AG10803 (cell line): ENCODE results near the gene OR10AD1.
"Not testable (repeated sequence)": the region's sequence is repeated elsewhere in the genome, so short reads cannot be mapped to it uniquely, and the experiment has no call there.

Source experiments
- DNase-seq: peaks from one replicate; pipeline ENCODE4 v3.0.0; 2010; ENCODE audit warnings: low read depth
- H3K4me3 ChIP-seq: 2 replicates; pipeline ENCODE4 v1.5.1; 2011; ENCODE audit warnings: mild to moderate bottlenecking, low read length, control low read depth
- CTCF ChIP-seq: conservative IDR thresholded peaks from 2 replicates; pipeline ENCODE4 v1.5.1; 2011; ENCODE audit warnings: mild to moderate bottlenecking, low read length, control low read depth, inconsistent platforms

Gene OR10AD1

GRCh38 chr12:48203192-48203591, at the start of gene OR10AD1:
OR10AD1 (minus strand) TSS chr12:48203292; CDS start chr12:48203292, 0 bp downstream.
- no peak for TF ChIP-seq CTCF
- DNase-seq = no peak
- no peak within 1 kb of the TSS for H3K4me3 ChIP-seq

GRCh38 chr12:48247181-48247966, 44.3 kb upstream of the OR10AD1 start:
- no peak for TF ChIP-seq CTCF
- DNase-seq = no peak
- H3K4me3 ChIP-seq = no peak overlapping the region

GRCh38 chr12:48237162-48237561, 34.1 kb upstream of the OR10AD1 start:
- H3K4me3 ChIP-seq = no peak overlapping the region
- no peak for TF ChIP-seq CTCF
- DNase-seq = no peak

- DNase-seq = no peak
- H3K4me3 ChIP-seq = no peak overlapping the region
Measured at GRCh38 chr12:48235796-48236333, 32.8 kb upstream of the OR10AD1 start.

DNA sequence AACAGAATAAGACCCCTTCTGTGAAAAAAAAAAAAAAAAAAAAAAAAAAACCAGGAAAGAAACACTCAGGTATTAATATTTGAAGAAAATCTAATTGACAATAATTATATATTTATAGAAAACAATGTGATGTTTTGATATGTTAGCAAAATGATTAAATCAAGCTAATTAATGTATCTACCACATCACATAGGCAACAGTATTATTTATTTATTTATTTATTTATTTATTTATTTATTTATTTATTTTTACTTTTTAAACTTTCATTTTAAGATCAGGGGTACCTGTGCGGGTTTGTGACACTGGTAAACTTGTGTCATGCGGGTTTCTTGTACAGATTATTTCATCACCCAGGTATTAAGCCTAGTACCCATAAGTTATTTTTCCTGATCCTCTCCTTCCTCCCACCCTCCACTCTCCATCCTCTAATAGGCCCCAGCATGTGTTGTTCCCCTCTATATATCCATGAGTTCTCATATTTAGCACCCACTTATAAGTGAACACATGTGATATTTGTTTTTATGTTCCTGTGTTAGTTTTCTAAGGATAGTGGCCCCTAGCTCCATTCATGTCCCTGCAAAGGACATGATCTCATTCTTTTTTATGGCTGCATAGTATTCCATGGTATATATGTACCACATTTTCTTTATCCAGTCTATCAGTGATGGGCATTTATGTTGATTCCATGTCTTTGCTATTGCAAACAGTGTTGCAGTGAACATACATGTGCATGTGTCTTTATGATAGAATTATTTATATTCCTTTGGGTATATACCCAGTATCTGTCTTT, 28.3 kb upstream of the OR10AD1 start:
- H3K4me3 ChIP-seq, DNase-seq: not testable (repeated sequence)

More at GRCh38 chr12:48235796-48236333, 32.8 kb upstream of the OR10AD1 start:
- TF ChIP-seq CTCF = no peak

GRCh38 chr12:48224533-48224932, 21.4 kb upstream of the OR10AD1 start:
- not testable (repeated sequence) for DNase-seq, H3K4me3 ChIP-seq

GRCh38 chr12:48221645-48222044, 18.6 kb upstream of the OR10AD1 start:
- no peak for TF ChIP-seq CTCF
- no peak for DNase-seq

DNA sequence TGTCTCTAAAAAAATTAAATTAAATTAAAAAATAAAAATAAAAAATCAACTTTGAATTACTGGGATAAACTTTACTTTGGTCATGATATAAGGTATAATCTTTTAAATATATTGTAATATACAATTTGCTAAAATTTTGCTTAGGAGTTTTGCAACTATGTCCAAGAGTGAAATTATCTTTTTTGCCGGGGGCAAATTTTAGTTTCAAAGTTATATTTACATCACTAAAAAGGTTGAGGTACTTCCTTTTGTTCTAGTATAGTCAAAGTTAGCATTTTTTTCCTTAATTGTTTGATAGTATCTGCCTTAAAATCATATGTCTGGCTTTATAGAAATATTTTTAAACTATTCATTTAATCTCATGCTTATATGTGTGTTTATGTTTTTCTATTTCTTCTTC, 17.6 kb upstream of the OR10AD1 start:
- no peak for DNase-seq
- no peak for TF ChIP-seq CTCF
- H3K4me3 ChIP-seq = no peak overlapping the region

More at GRCh38 chr12:48221645-48222044, 18.6 kb upstream of the OR10AD1 start:
- no peak overlapping the region for H3K4me3 ChIP-seq
